NCI-H128 (cell line): ENCODE measurements around the gene NXF1.
A peak's percentile ranks its signal among the peaks of the same experiment; 100 is the strongest.
"Not testable (repeated sequence)": the region's sequence is repeated elsewhere in the genome, so short reads cannot be mapped to it uniquely, and the experiment has no call there.

ENCODE experiments used
- DNase-seq: peaks from one replicate; lab custom pipeline; 2025; ENCODE audit not compliant: unreplicated experiment; lab: John Stamatoyannopoulos, UW

NXF1 gene

GRCh38 chr11:62805076-62805892 lies at the start of gene NXF1:
Gene NXF1, minus strand, starts transcription at chr11:62805440. Its CDS starts 84 bp downstream, at chr11:62805356.
- peak; percentile 94 for DNase-seq

GRCh38 chr11:62854013-62854824 lies 49.0 kb upstream of the NXF1 start:
- no peak for DNase-seq

GRCh38 chr11:62853279-62853965 lies 48.2 kb upstream of the NXF1 start:
- DNase-seq, result no peak

GRCh38 chr11:62852523-62853188 lies 47.4 kb upstream of the NXF1 start:
- DNase-seq, result no peak

- DNase-seq, result no peak
Observed at GRCh38 chr11:62851807-62852522, 46.7 kb upstream of the NXF1 start.

GRCh38 chr11:62850911-62851806 lies 45.9 kb upstream of the NXF1 start:
- no peak for DNase-seq

GRCh38 chr11:62847767-62848314 lies 42.6 kb upstream of the NXF1 start:
- DNase-seq, result no peak

GRCh38 chr11:62846177-62846576 lies 40.9 kb upstream of the NXF1 start:
- DNase-seq, result no peak

- no peak for DNase-seq
Observed at GRCh38 chr11:62844154-62844553, 38.9 kb upstream of the NXF1 start.

- no peak for DNase-seq
Observed at GRCh38 chr11:62843466-62843865, 38.2 kb upstream of the NXF1 start.

- DNase-seq, result not testable (repeated sequence)
Observed at GRCh38 chr11:62842891-62843290, 37.7 kb upstream of the NXF1 start.

GRCh38 chr11:62842171-62842741 lies 37.0 kb upstream of the NXF1 start:
- DNase-seq, result no peak

GRCh38 chr11:62841361-62842170 lies 36.3 kb upstream of the NXF1 start:
- DNase-seq, result peak; percentile 87

GRCh38 chr11:62840721-62841360 lies 35.6 kb upstream of the NXF1 start:
- peak; percentile 52 for DNase-seq

GRCh38 chr11:62839050-62839945 lies 34.1 kb upstream of the NXF1 start, which contains the start of gene WDR74:
Gene WDR74, minus strand, starts transcription at chr11:62839590. Its CDS starts 20 bp downstream, at chr11:62839570.
- peak; percentile 83 for DNase-seq

- DNase-seq, result no peak
Observed at GRCh38 chr11:62835336-62835735, 30.1 kb upstream of the NXF1 start.
